CD4-positive, alpha-beta memory T cell (primary cell): ENCODE results near the gene B3GALT2. TPM values are rescaled to one million over a fixed set of nuclear protein-coding genes. Genes with fewer than 3 reads are reported as not detected.
A peak's percentile ranks its signal among the peaks of the same experiment; 100 is the strongest.

Experiments used
- CTCF ChIA-PET: fragments of 350-600 bp; sonication (Branson Sonifier 250); formaldehyde crosslinking; loops from one replicate; lab custom pipeline; 2021; ENCODE audit warnings: inconsistent platforms; ENCODE audit not compliant: partially characterized antibody; lab: Charles Lee
- POLR2A ChIA-PET: fragments of 350-600 bp; sonication (Branson Sonifier 250); formaldehyde crosslinking; loops from one replicate; lab custom pipeline; 2021; ENCODE audit not compliant: partially characterized antibody; lab: Charles Lee
- DNase-seq, 5 donors: peaks; one replicate each; pipeline versions ENCODE4 v3.0.0 to v3.0.0-alpha.2; 2020 to 2022; ENCODE audit warnings: mixed read lengths in 1 of 5
- H3K27ac ChIP-seq: one replicate; pipeline ENCODE4 v1.7.0; 2013; ENCODE audit warnings: low read depth, low read length
- H3K27me3 ChIP-seq: 2 replicates; pipeline ENCODE4 v1.7.0; 2013; ENCODE audit warnings: mild to moderate bottlenecking, low read length, moderate library complexity; ENCODE audit not compliant: insufficient read depth
- H3K36me3 ChIP-seq: 2 replicates; pipeline ENCODE4 v1.7.0; 2013; ENCODE audit warnings: mild to moderate bottlenecking, low read length, moderate library complexity; ENCODE audit not compliant: insufficient read depth
- H3K4me1 ChIP-seq: 2 replicates; pipeline ENCODE4 v1.7.0; 2013; ENCODE audit warnings: mild to moderate bottlenecking, low read length, moderate library complexity; ENCODE audit not compliant: insufficient read depth
- H3K4me3 ChIP-seq, 2 donors: one replicate each; pipeline ENCODE4 v1.7.0; 2013; ENCODE audit warnings: low read length in 2 of 2, mild to moderate bottlenecking in 1 of 2
- H3K9me3 ChIP-seq, 2 donors: one replicate each; pipeline ENCODE4 v1.7.0; 2013; ENCODE audit warnings: low read length in 2 of 2, control low read depth in 1 of 2; ENCODE audit not compliant: control insufficient read depth in 1 of 2
- H3K27ac Mint-ChIP-seq, 7 donors: one replicate each; pipeline ENCODE4 v1.8.0; 2020 to 2021; ENCODE audit warnings: mixed read lengths in 7 of 7, mild to moderate bottlenecking in 6 of 7, inconsistent platforms in 3 of 7, moderate library complexity in 3 of 7
- H3K27me3 Mint-ChIP-seq, 2 donors: one replicate each; pipeline ENCODE4 v1.8.0; 2020 to 2021; ENCODE audit warnings: mixed read lengths in 2 of 2
- H3K36me3 Mint-ChIP-seq, 2 donors: one replicate each; pipeline ENCODE4 v1.8.0; 2020 to 2021; ENCODE audit warnings: mixed read lengths in 2 of 2, inconsistent platforms in 1 of 2, mild to moderate bottlenecking in 1 of 2
- H3K4me1 Mint-ChIP-seq, 4 donors: one replicate each; pipeline ENCODE4 v1.8.0; 2020 to 2021; ENCODE audit warnings: mixed read lengths in 4 of 4, mild to moderate bottlenecking in 1 of 4
- H3K4me3 Mint-ChIP-seq, 8 donors: one replicate each; pipeline ENCODE4 v1.8.0; 2020 to 2021; ENCODE audit warnings: mixed read lengths in 8 of 8, mild to moderate bottlenecking in 7 of 8, moderate library complexity in 6 of 8, inconsistent platforms in 3 of 8
- H3K9me3 Mint-ChIP-seq, 8 donors: one replicate each; pipeline ENCODE4 v1.8.0; 2020 to 2021; ENCODE audit warnings: mixed read lengths in 8 of 8, mild to moderate bottlenecking in 5 of 8, inconsistent platforms in 3 of 8, moderate library complexity in 1 of 8
- intact Hi-C: fragments of 100-400 bp; cut with micrococcal nuclease; formaldehyde crosslinking; loops from one replicate; pipeline ENCODE4 v1.15.1; 2023
- polyA plus RNA-seq, 2 donors: library from polyadenylated mRNA; unstranded; fragments of 300-500 nt; fragmentation: Illumina TruSeq; gene quantifications; one replicate each; pipeline ENCODE4 v1.2.3, GENCODE V29; 2021
- total RNA-seq, 2 experiments: library from RNA; stranded (reverse); gene quantifications; one replicate each; pipeline ENCODE4 v1.2.3, GENCODE V29; 2021

B3GALT2 gene
- total and polyA plus RNA-seq, 4 experiments from 2014 or later = 0.21 to 15.1 (median 10.0) TPM

DNA sequence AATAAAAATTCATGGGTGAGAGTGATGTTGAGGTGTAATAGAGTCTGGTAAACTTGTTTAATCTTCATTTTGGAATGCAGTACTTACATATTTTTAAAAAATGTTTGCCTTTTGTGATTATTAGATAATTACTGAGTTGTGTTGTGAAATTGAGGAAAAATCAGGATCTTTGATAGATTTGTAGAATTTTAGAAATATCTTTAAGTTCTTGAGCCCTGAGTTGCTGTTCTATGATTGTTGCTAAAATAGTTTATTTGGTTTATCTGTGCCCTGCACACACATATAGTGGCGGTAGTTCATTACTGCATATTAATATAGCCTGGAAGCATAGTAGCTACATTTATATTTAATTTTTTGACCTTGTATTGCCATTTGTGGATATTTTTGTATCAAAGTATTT is 1.6 kb downstream of the B3GALT2 start:
- Mint-ChIP-seq H3K9me3 (peaks cover 0 to 11% (median 2%) of the 10 kb centered on the region in 8 donors), H3K27ac (peak overlapping the region; percentile 26 to 87 (median 74)), H3K36me3 (peaks cover 7 to 20% of the 10 kb centered on the region in 2 donors), H3K4me3 (peak overlapping the region; percentile 70 to 92 (median 86)), H3K4me1 (peaks cover 32 to 64% (median 44%) of the 10 kb centered on the region in 4 donors), H3K27me3 (no peaks in the 10 kb centered on the region)
- peak overlapping the region in 1 of 2 donors; percentile 32 for H3K4me3 ChIP-seq
- DNase-seq = no peak
- peak overlapping the region; percentile 53 for H3K27ac ChIP-seq
- ChIA-PET POLR2A (interaction anchor here (0.7 to 5.1 kb wide), 6 partner anchors 126 to 1109 kb away, joined by 3 to 65 read pairs (median 6); partner anchors contain the start of gene UCHL5), CTCF (interaction anchor here (1.3 to 3.8 kb wide), 5 partner anchors 32 to 1110 kb away, joined by 3 to 28 read pairs (median 9); no protein-coding TSS in a partner anchor)
- H3K36me3 ChIP-seq = no peaks in the 10 kb centered on the region
- no peaks in the 10 kb centered on the region for H3K27me3 ChIP-seq
- H3K4me1 ChIP-seq = peaks cover 54% of the 10 kb centered on the region
- no peaks in the 10 kb centered on the region for H3K9me3 ChIP-seq
- intact Hi-C loops = loop anchor here (5.0 to 10.0 kb wide), 4 partner anchors 153 to 980 kb away; no protein-coding TSS in a partner anchor

DNA sequence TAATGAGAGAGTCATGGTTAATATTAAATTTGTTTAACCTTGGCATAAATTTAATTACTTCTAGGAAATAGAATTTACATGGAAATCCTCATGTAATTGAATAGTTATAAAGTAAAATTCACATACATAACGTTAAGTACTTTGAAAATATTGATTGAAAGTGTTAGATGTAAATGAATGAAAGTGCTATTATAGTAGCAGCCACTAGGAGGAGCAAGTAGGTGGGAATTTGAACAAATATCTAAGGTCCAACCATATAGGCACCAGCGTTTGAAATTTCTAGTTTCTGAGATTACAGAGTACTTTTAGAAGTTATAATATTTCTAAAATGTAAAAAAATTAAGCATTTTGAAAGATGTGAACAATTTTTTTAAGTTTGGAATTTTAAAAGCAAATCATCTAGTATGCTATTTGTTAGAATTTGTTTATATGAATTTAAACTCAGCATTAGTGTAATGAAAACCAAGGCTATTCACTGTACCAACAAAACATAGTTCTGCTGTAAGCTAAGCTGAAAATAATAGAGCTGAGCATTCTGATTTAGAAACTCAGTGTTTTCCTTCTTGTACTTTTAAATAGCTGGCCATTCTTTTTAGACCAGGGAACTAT is 3.3 kb downstream of the B3GALT2 start:
- intact Hi-C loops = loop anchor here (1.0 to 10.0 kb wide), 7 partner anchors 154 to 1112 kb away; no protein-coding TSS in a partner anchor
- ChIA-PET POLR2A (interaction anchor here (1.4 to 5.1 kb wide), 5 partner anchors 276 to 1112 kb away, joined by 4 to 65 read pairs (median 7); no protein-coding TSS in a partner anchor), CTCF (interaction anchor here (1.5 to 1.9 kb wide), 2 partner anchors 1111 to 1115 kb away, joined by 3 to 9 read pairs; no protein-coding TSS in a partner anchor)
- Histone ChIP-seq H3K4me3 (peak overlapping the region in 1 of 2 donors; percentile 10), H3K36me3 (no peaks in the 10 kb centered on the region), H3K9me3 (no peaks in the 10 kb centered on the region), H3K27me3 (no peaks in the 10 kb centered on the region), H3K27ac (peak overlapping the region; percentile 23), H3K4me1 (peaks cover 47% of the 10 kb centered on the region)
- peaks cover 28 to 52% (median 36%) of the 10 kb centered on the region in 4 donors for H3K4me1 Mint-ChIP-seq
- peak in 4 of 5 donors; percentile 59 to 64 (median 62) for DNase-seq
- peak overlapping the region; percentile 60 to 92 (median 81) for H3K4me3 Mint-ChIP-seq
- no peaks in the 10 kb centered on the region for H3K27me3 Mint-ChIP-seq
- H3K36me3 Mint-ChIP-seq = peaks cover 7 to 20% of the 10 kb centered on the region in 2 donors
- H3K27ac Mint-ChIP-seq = peak overlapping the region in 4 of 7 donors; percentile 16 to 82 (median 68)
- H3K9me3 Mint-ChIP-seq = peaks cover 0 to 11% (median 3%) of the 10 kb centered on the region in 8 donors

DNA sequence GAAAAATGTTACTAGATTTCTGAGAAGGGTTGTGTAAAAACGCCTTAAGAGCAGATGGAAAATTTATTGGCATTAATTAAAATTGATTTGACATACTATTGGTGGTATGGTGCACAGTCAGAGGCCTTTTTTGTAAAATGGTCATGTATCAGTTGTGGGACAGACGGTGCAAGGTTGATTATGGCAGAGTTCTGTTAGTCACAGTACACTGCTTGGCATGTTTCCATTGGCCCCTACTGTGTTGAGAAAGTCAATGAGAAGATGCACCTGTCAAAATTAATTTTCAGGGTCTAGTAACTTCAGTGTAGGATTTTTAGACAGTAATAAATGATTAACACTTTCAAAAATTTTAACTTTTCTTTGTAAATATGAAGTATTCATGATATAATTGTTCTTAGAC is 4.4 kb downstream of the B3GALT2 start:
- intact Hi-C loops = loop anchor here (2.0 to 10.0 kb wide), 5 partner anchors 155 to 983 kb away; no protein-coding TSS in a partner anchor
- H3K9me3 ChIP-seq = no peaks in the 10 kb centered on the region
- Mint-ChIP-seq H3K27me3 (no peaks in the 10 kb centered on the region), H3K4me1 (peaks cover 25 to 48% (median 36%) of the 10 kb centered on the region in 4 donors), H3K4me3 (peak overlapping the region in 2 of 8 donors; percentile 4 to 37), H3K36me3 (peaks cover 10 to 24% of the 10 kb centered on the region in 2 donors), H3K27ac (peak overlapping the region in 2 of 7 donors; percentile 7 to 32), H3K9me3 (peaks cover 0 to 13% (median 5%) of the 10 kb centered on the region in 8 donors)
- no peaks in the 10 kb centered on the region for H3K27me3 ChIP-seq
- DNase-seq = no peak
- CTCF ChIA-PET = interaction anchor here (0.7 kb wide), 1 partner anchor 129 kb away, joined by 3 read pairs; no protein-coding TSS in a partner anchor
- POLR2A ChIA-PET = no interaction called here
- no peak overlapping the region for H3K27ac ChIP-seq
- H3K4me1 ChIP-seq = peaks cover 37% of the 10 kb centered on the region
- H3K4me3 ChIP-seq = no peak overlapping the region
- H3K36me3 ChIP-seq = no peaks in the 10 kb centered on the region

DNA sequence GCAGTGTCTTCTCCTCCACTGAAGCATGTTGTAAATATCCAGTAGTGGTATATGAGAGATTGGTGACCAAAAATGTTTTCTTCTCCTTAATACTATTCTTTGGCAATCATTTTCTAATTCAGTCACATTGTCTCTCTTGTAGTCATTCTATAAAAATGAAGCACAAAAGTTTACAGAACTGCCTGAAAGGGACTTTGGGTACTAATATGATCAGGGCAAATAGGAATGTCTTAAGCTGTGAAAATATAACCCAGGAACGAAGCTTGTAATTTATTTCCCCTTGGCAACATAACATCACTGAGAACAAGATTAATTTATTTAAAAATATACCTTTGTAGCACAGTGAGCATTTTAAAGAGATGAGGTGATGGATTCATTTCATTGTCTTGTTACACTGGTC is 4.9 kb downstream of the B3GALT2 start:
- no peak for DNase-seq
- H3K36me3 ChIP-seq = no peaks in the 10 kb centered on the region
- peaks cover 34% of the 10 kb centered on the region for H3K4me1 ChIP-seq
- H3K36me3 Mint-ChIP-seq = peaks cover 10 to 28% of the 10 kb centered on the region in 2 donors
- ChIA-PET POLR2A (no interaction called here), CTCF (interaction anchor here (1.5 to 1.8 kb wide), 2 partner anchors 9 to 73 kb away, joined by 3 to 5 read pairs; no protein-coding TSS in a partner anchor)
- H3K9me3 Mint-ChIP-seq = peaks cover 0 to 13% (median 6%) of the 10 kb centered on the region in 8 donors
- H3K4me3 ChIP-seq = no peak overlapping the region
- H3K27ac ChIP-seq = no peak overlapping the region
- peak overlapping the region in 4 of 7 donors; percentile 7 to 78 (median 32) for H3K27ac Mint-ChIP-seq
- H3K9me3 ChIP-seq = no peaks in the 10 kb centered on the region
- peak overlapping the region in 3 of 8 donors; percentile 4 to 37 (median 9) for H3K4me3 Mint-ChIP-seq
- intact Hi-C loops = loop anchor here (5.0 to 10.0 kb wide), 4 partner anchors 156 to 983 kb away; no protein-coding TSS in a partner anchor
- no peaks in the 10 kb centered on the region for H3K27me3 Mint-ChIP-seq
- no peaks in the 10 kb centered on the region for H3K27me3 ChIP-seq
- H3K4me1 Mint-ChIP-seq = peaks cover 27 to 44% (median 35%) of the 10 kb centered on the region in 4 donors

DNA sequence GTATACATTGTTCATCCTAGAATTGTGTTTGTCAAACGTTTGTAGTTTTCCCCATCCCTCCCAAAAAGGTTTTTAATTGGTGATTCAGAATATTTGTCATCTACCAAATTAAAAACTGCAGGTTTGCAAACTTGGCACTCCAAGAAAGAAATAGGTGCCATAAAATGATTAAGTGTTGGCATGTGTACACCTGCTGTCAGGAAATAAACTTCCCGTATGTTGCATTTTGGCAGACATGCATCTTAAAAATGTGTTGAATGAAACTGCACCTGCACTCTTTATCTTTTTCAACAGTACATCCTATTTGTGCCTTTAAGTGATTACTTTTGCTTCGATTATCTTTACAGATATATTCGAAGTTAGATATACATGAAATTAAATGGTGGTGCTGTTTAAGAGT is 7.3 kb downstream of the B3GALT2 start:
- H3K36me3 ChIP-seq = no peaks in the 10 kb centered on the region
- CTCF ChIA-PET = no interaction called here
- intact Hi-C loops = no loop called here

DNA sequence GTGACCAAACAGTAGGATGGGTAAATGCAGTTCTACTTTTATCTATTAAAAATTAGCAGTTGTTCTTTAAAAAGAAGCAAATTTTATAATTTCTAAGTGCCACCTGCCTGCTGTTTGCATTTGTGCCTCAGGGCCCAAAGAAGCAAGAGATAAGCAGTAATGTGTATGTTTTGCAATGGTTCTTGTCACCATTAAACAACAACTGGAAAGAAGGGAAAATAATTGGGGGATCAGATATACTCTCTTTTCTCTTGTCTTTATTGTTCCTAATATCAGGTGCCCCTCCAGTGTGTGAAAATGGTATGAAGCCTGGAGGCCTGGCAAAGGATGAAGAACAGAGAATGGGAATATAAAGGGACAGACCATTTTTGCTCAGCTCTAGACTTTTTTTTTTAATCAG is 9.6 kb downstream of the B3GALT2 start:
- ChIA-PET POLR2A (interaction anchor here (1.0 kb wide), 1 partner anchor 12 kb away, joined by 3 read pairs; no protein-coding TSS in a partner anchor), CTCF (no interaction called here)
- Histone ChIP-seq H3K27ac (no peak overlapping the region), H3K27me3 (no peaks in the 10 kb centered on the region), H3K36me3 (no peaks in the 10 kb centered on the region), H3K4me1 (peaks cover 9% of the 10 kb centered on the region), H3K9me3 (no peaks in the 10 kb centered on the region), H3K4me3 (no peak overlapping the region)
- Mint-ChIP-seq H3K27ac (peak overlapping the region in 2 of 7 donors; percentile 13 to 57), H3K4me1 (peaks cover 28 to 46% (median 31%) of the 10 kb centered on the region in 4 donors), H3K9me3 (peaks cover 0 to 19% (median 6%) of the 10 kb centered on the region in 8 donors), H3K4me3 (no peak overlapping the region), H3K27me3 (no peaks in the 10 kb centered on the region), H3K36me3 (peaks cover 29 to 65% of the 10 kb centered on the region in 2 donors)
- DNase-seq = no peak
- intact Hi-C loops = no loop called here

More for the DNA sequence above, 7.3 kb downstream of the B3GALT2 start:
- H3K36me3 Mint-ChIP-seq = peaks cover 21 to 51% of the 10 kb centered on the region in 2 donors
- H3K4me3 ChIP-seq = no peak overlapping the region
- DNase-seq = no peak
- POLR2A ChIA-PET = no interaction called here
- no peak overlapping the region for H3K4me3 Mint-ChIP-seq
- H3K4me1 Mint-ChIP-seq = peaks cover 27 to 36% (median 31%) of the 10 kb centered on the region in 4 donors
- no peaks in the 10 kb centered on the region for H3K27me3 ChIP-seq
- H3K27ac ChIP-seq = no peak overlapping the region
- no peaks in the 10 kb centered on the region for H3K27me3 Mint-ChIP-seq
- peak overlapping the region in 1 of 7 donors; percentile 22 for H3K27ac Mint-ChIP-seq
- peaks cover 0 to 15% (median 6%) of the 10 kb centered on the region in 8 donors for H3K9me3 Mint-ChIP-seq
- peaks cover 27% of the 10 kb centered on the region for H3K4me1 ChIP-seq
- no peaks in the 10 kb centered on the region for H3K9me3 ChIP-seq
